GM12878 (cell line): Measurements from ENCODE around the gene DDX31. TPM values are rescaled to one million over a fixed set of nuclear protein-coding genes. Genes with fewer than 3 reads are reported as not detected.

Experiments
- ATAC-seq: fragments of 200-7000 bp; cut with Tn5 transposase; 3 replicates; pipeline ENCODE4 v1.9.1; 2020; ENCODE audit warnings: mild to moderate bottlenecking, moderate library complexity
- BruUV-seq: library from RNA; stranded (reverse); fragments of 400-500 nt; replicated peaks from 2 replicates; lab custom pipeline; 2021; lab: Mats Ljungman, UMichigan
- CTCF ChIA-PET: fragments of 300-600 bp; sonication (Branson Sonifier 250); formaldehyde crosslinking; extraction: SDS; loops from one replicate; lab custom pipeline; 2021; ENCODE audit warnings: inconsistent platforms; lab: Yijun Ruan, JAX
- POLR2A ChIA-PET: fragments of 350-600 bp; formaldehyde crosslinking; extraction: SDS; loops from one replicate; lab custom pipeline; 2021; ENCODE audit warnings: inconsistent platforms; lab: Charles Lee
- RAD21 ChIA-PET: fragments of 300-600 bp; sonication (Branson Sonifier 250); formaldehyde crosslinking; loops from one replicate; lab custom pipeline; 2023; ENCODE audit warnings: antibody characterized with exemption; ENCODE audit not compliant: unreplicated experiment; lab: Charles Lee
- SMC1A ChIA-PET: fragments of 300-600 bp; sonication (Branson Sonifier 250); formaldehyde crosslinking; loops from one replicate; lab custom pipeline; 2023; ENCODE audit not compliant: unreplicated experiment, uncharacterized antibody; lab: Charles Lee
- DNase-seq: peaks from one replicate; pipeline ENCODE4 v3.0.0-alpha.2; 2011; ENCODE audit warnings: low read depth, low spot score
- FAIRE-seq: peaks from 3 replicates; lab custom pipeline; 2011; peaks lifted over from hg19 to GRCh38; lab: Jason Lieb, UNC
- H2AFZ ChIP-seq: 2 replicates; pipeline ENCODE4 v1.6.0; 2011; ENCODE audit warnings: low read depth, low read length, control low read depth; ENCODE audit not compliant: control insufficient read depth
- H3K27ac ChIP-seq: 2 replicates; pipeline ENCODE4 v1.5.1; 2011; ENCODE audit warnings: control low read depth; ENCODE audit not compliant: control insufficient read depth, insufficient read depth
- H3K27me3 ChIP-seq, 2 experiments: replicated peaks in 1 of 2; 2 replicates each; pipeline versions ENCODE4 v1.6.0 to v1.6.1; 2011; ENCODE audit warnings: low read length in 1 of 2; ENCODE audit not compliant: control insufficient read depth in 2 of 2, insufficient read depth in 2 of 2
- H3K36me3 ChIP-seq, 2 experiments: 2 replicates each; pipeline ENCODE4 v1.5.1; 2011; ENCODE audit warnings: low read length in 1 of 2; ENCODE audit not compliant: control insufficient read depth in 2 of 2, insufficient read depth in 2 of 2
- H3K4me1 ChIP-seq: 2 replicates; pipeline ENCODE4 v1.6.1; 2011; ENCODE audit warnings: mild to moderate bottlenecking, low read length, moderate library complexity, mixed read lengths; ENCODE audit not compliant: control insufficient read depth, insufficient read depth
- H3K4me2 ChIP-seq: 2 replicates; pipeline ENCODE4 v1.6.0; 2011; ENCODE audit warnings: control low read depth; ENCODE audit not compliant: control insufficient read depth, insufficient read depth
- H3K4me3 ChIP-seq: fragments of 200-600 bp; sonication (generic); 2 replicates; pipeline ENCODE4 v1.5.1; 2016
- H3K79me2 ChIP-seq: 2 replicates; pipeline ENCODE4 v1.6.0; 2011; ENCODE audit warnings: low read length; ENCODE audit not compliant: control insufficient read depth, insufficient read depth
- H3K9ac ChIP-seq: 2 replicates; pipeline ENCODE4 v1.8.0; 2011; ENCODE audit warnings: low read length, control low read depth, mixed read lengths; ENCODE audit not compliant: control insufficient read depth, insufficient read depth
- H3K9me3 ChIP-seq: replicated peaks from 3 replicates; pipeline ENCODE4 v1.5.1; 2011; ENCODE audit warnings: mild to moderate bottlenecking, low read length; ENCODE audit not compliant: control insufficient read depth, insufficient read depth
- H4K20me1 ChIP-seq: 2 replicates; pipeline ENCODE4 v1.6.0; 2011; ENCODE audit not compliant: control insufficient read depth, insufficient read depth
- CEBPB ChIP-seq, 2 experiments: fragments of 150-350 bp in 1 of 2; IDR thresholded peaks; 2 replicates each; pipeline ENCODE4 v1.6.1; 2012 to 2014; ENCODE audit warnings: low read depth in 2 of 2, low read length in 2 of 2, borderline replicate concordance in 1 of 2, inconsistent platforms in 1 of 2
- E2F8 ChIP-seq: fragments of 450-650 bp; IDR thresholded peaks from 2 replicates; pipeline ENCODE4 v1.6.1; 2018; ENCODE audit warnings: mild to moderate bottlenecking, low read depth, moderate library complexity; ENCODE audit not compliant: partially characterized antibody
- FOXK2 ChIP-seq: fragments of 450-650 bp; IDR thresholded peaks from 2 replicates; pipeline ENCODE4 v1.6.1; 2017; ENCODE audit warnings: mild to moderate bottlenecking, moderate library complexity
- KLF5 ChIP-seq: fragments of 450-650 bp; IDR thresholded peaks from 2 replicates; pipeline ENCODE4 v1.6.1; 2014; ENCODE audit warnings: mild to moderate bottlenecking; ENCODE audit not compliant: partially characterized antibody
- MEF2B ChIP-seq: fragments of 450-650 bp; IDR thresholded peaks from 2 replicates; pipeline ENCODE4 v1.6.1; 2018; ENCODE audit warnings: mild to moderate bottlenecking, moderate library complexity; ENCODE audit not compliant: partially characterized antibody, poor library complexity, severe bottlenecking
- NFIC ChIP-seq: IDR thresholded peaks from 2 replicates; pipeline ENCODE4 v1.6.1; 2012; ENCODE audit warnings: low read depth, mild to moderate bottlenecking, inconsistent platforms, low read length, moderate library complexity
- NFYB ChIP-seq: IDR thresholded peaks from 2 replicates; pipeline ENCODE4 v1.6.1; 2011; ENCODE audit warnings: low read depth, mild to moderate bottlenecking, low read length, improper control_type of control experiment, moderate library complexity; ENCODE audit not compliant: insufficient read depth
- POU2F2 ChIP-seq: IDR thresholded peaks from 3 replicates; pipeline ENCODE4 v1.6.1; 2011; ENCODE audit warnings: low read depth, mild to moderate bottlenecking, low read length, borderline replicate concordance
- SMARCA5 ChIP-seq: fragments of 450-650 bp; IDR thresholded peaks from 2 replicates; pipeline ENCODE4 v1.6.1; 2017; ENCODE audit warnings: mild to moderate bottlenecking
- SREBF1 ChIP-seq: IDR thresholded peaks from 2 replicates; pipeline ENCODE4 v1.6.1; 2012; ENCODE audit warnings: mild to moderate bottlenecking, low read length
- TAF1 ChIP-seq: IDR thresholded peaks from 2 replicates; pipeline ENCODE4 v1.6.1; 2011; ENCODE audit warnings: mild to moderate bottlenecking, low read depth, low read length, borderline replicate concordance
- WRNIP1 ChIP-seq: IDR thresholded peaks from 2 replicates; pipeline ENCODE4 v1.6.1; 2011; ENCODE audit warnings: low read depth, low read length, improper control_type of control experiment, borderline replicate concordance
- ZBED1 ChIP-seq: IDR thresholded peaks from 2 replicates; pipeline ENCODE4 v1.6.1; 2016; ENCODE audit warnings: borderline replicate concordance
- WGBS: methylation state at CpG from one replicate; pipeline ENCODE4 v1.1.6; 2016; ENCODE audit warnings: low lambda C conversion rate; ENCODE audit not compliant: insufficient replicate concordance, insufficient coverage; ENCODE audit errors: missing lambda C conversion rate; 5-methylcytosine and 5-hydroxymethylcytosine counted together
- in situ Hi-C: fragments of 300-500 bp; cut with MboI; formaldehyde crosslinking; loops from 9 replicates; pipeline ENCODE4 v1.14.3; 2018; ENCODE audit warnings: mixed read lengths
- intact Hi-C: fragments of 100-400 bp; cut with micrococcal nuclease; formaldehyde crosslinking; loops from one replicate; pipeline ENCODE4 v1.14.2; 2022; ENCODE audit not compliant: unreplicated experiment
- polyA plus RNA-seq, 11 experiments: library from polyadenylated mRNA; depleted of rRNA in 4 of 11; unstranded in 6 of 11; stranded (reverse) in 5 of 11; fragments of >200 nt; fragmentation: Nextera tagmentation in 4 of 11; fragmentation: Illumina TruSeq in 1 of 11; extraction: Ambion mirVana in 4 of 11; extraction: Trizol in 1 of 11; gene quantifications; 1 replicate in 1 of 11; 2 replicates in 10 of 11; pipeline versions ENCODE4 v1.2.1 to v1.2.3, GENCODE V29; 2011 to 2016; ENCODE audit warnings: inconsistent platforms in 2 of 11, missing spikeins in 2 of 11, low read depth in 1 of 11
- total RNA-seq, 4 experiments: library from RNA; depleted of rRNA in 3 of 4; stranded (reverse); fragments of >200 nt in 3 of 4; fragmentation: Illumina TruSeq in 1 of 4; extraction: Trizol in 1 of 4; gene quantifications; 2 replicates each; pipeline versions ENCODE4 v1.2.1 to v1.2.3, GENCODE V29; 2013 to 2021
- TF ChIP-seq, protein P1 (sequence below): IDR thresholded peaks from 2 replicates; pipeline ENCODE4 v1.6.1; 2012; ENCODE audit warnings: improper control_type of control experiment, low read depth, low read length; ENCODE audit not compliant: insufficient replicate concordance
- TF ChIP-seq, protein P2 (sequence below): fragments of 450-650 bp; IDR thresholded peaks from 2 replicates; pipeline ENCODE4 v1.6.1; 2017; ENCODE audit warnings: mild to moderate bottlenecking, low read depth, inconsistent platforms; ENCODE audit not compliant: poor library complexity, severe bottlenecking

DDX31 gene
- total and polyA plus RNA-seq, 10 of the 15 experiments (the other 5 are each of a cell fraction or from before 2014, with no cell fraction given): 12.1 to 30.8 (median 20.8) TPM

DNA sequence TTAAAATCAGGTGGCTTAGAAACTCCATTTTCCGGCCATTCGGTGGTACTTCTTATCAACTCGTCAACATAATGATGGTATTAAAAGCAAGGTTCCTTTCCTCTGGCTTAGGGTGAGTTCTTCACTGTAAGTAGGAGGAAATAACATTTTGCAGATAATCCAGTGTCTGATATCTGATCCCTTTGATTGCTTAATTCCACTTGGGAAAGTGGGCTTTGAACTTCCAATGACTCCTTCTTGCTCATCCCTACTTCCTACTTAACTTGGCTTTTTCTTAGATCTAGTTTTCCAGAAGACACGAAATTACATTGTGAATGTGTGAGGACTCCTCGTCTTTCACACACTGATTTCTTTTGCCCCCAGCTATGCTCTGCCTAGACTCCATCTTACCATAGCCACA lies 31.5 kb downstream of the DDX31 start:
- SMC1A ChIA-PET: no interaction called here
- no peak for FAIRE-seq
- RAD21 ChIA-PET: no interaction called here
- TF ChIP-seq NFYB (no peak), KLF5 (no peak), SMARCA5 (no peak), TAF1 (no peak), MEF2B (no peak), FOXK2 (no peak), ZBED1 (no peak), POU2F2 (no peak), SREBF1 (no peak), E2F8 (no peak), CEBPB (IDR thresholded peaks at IDR 0.05; ENCODE audit: borderline replicate concordance in 1 of 2, low read depth in 2 of 2, low read length in 2 of 2) (no peak), NFIC (no peak), WRNIP1 (no peak)
- TF ChIP-seq, protein P1, sequence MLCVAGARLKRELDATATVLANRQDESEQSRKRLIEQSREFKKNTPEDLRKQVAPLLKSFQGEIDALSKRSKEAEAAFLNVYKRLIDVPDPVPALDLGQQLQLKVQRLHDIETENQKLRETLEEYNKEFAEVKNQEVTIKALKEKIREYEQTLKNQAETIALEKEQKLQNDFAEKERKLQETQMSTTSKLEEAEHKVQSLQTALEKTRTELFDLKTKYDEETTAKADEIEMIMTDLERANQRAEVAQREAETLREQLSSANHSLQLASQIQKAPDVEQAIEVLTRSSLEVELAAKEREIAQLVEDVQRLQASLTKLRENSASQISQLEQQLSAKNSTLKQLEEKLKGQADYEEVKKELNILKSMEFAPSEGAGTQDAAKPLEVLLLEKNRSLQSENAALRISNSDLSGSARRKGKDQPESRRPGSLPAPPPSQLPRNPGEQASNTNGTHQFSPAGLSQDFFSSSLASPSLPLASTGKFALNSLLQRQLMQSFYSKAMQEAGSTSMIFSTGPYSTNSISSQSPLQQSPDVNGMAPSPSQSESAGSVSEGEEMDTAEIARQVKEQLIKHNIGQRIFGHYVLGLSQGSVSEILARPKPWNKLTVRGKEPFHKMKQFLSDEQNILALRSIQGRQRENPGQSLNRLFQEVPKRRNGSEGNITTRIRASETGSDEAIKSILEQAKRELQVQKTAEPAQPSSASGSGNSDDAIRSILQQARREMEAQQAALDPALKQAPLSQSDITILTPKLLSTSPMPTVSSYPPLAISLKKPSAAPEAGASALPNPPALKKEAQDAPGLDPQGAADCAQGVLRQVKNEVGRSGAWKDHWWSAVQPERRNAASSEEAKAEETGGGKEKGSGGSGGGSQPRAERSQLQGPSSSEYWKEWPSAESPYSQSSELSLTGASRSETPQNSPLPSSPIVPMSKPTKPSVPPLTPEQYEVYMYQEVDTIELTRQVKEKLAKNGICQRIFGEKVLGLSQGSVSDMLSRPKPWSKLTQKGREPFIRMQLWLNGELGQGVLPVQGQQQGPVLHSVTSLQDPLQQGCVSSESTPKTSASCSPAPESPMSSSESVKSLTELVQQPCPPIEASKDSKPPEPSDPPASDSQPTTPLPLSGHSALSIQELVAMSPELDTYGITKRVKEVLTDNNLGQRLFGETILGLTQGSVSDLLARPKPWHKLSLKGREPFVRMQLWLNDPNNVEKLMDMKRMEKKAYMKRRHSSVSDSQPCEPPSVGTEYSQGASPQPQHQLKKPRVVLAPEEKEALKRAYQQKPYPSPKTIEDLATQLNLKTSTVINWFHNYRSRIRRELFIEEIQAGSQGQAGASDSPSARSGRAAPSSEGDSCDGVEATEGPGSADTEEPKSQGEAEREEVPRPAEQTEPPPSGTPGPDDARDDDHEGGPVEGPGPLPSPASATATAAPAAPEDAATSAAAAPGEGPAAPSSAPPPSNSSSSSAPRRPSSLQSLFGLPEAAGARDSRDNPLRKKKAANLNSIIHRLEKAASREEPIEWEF: no peak
- TF ChIP-seq, protein P2, sequence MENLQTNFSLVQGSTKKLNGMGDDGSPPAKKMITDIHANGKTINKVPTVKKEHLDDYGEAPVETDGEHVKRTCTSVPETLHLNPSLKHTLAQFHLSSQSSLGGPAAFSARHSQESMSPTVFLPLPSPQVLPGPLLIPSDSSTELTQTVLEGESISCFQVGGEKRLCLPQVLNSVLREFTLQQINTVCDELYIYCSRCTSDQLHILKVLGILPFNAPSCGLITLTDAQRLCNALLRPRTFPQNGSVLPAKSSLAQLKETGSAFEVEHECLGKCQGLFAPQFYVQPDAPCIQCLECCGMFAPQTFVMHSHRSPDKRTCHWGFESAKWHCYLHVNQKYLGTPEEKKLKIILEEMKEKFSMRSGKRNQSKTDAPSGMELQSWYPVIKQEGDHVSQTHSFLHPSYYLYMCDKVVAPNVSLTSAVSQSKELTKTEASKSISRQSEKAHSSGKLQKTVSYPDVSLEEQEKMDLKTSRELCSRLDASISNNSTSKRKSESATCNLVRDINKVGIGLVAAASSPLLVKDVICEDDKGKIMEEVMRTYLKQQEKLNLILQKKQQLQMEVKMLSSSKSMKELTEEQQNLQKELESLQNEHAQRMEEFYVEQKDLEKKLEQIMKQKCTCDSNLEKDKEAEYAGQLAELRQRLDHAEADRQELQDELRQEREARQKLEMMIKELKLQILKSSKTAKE: no peak

More for the DNA sequence above, 31.5 kb downstream of the DDX31 start:
- Histone ChIP-seq H2AFZ (no peak overlapping the region), H3K9ac (no peak overlapping the region), H3K79me2 (no peaks in the 10 kb centered on the region), H3K27me3 (no peaks in the 10 kb centered on the region), H3K9me3 (no peaks in the 10 kb centered on the region), H3K4me3 (no peak overlapping the region), H3K36me3 (peaks cover 4 to 31% of the 10 kb centered on the region in 2 experiments), H3K27ac (no peak overlapping the region), H3K4me1 (no peaks in the 10 kb centered on the region), H4K20me1 (no peaks in the 10 kb centered on the region), H3K4me2 (no peak overlapping the region)
- ChIA-PET CTCF (interaction anchor here (0.6 kb wide), 1 partner anchor 769 kb away, joined by 3 read pairs; no protein-coding TSS in a partner anchor), POLR2A (no interaction called here)
- intact Hi-C loops: no loop called here
- DNase-seq (no peak), ATAC-seq (no peak)
- in situ Hi-C loops: no loop called here
- BruUV-seq: no TSS peak
- WGBS: 89% methylated on average over 5 of the region's 5 CpGs
